Measurements from ENCODE around the gene PATJ.

Gene PATJ

GRCh38 chr1:62046927-62047326, 304.6 kb downstream of the PATJ start:
- Histone ChIP-seq H3K27me3 (ENCODE audit: control insufficient read depth, insufficient read depth, low read length) (no peaks in the 10 kb centered on the region), H3K36me3 (ENCODE audit: control insufficient read depth, insufficient read depth, low read length) (no peaks in the 10 kb centered on the region), H3K4me3 (ENCODE audit: low read depth, low read length) (no peak overlapping the region), H3K4me1 (ENCODE audit: control insufficient read depth, insufficient read depth, low read length) (no peaks in the 10 kb centered on the region), H3K9ac (ENCODE audit: low read depth, low read length) (no peak overlapping the region), H3K9me3 (ENCODE audit: control insufficient read depth, insufficient read depth, low read length) (no peaks in the 10 kb centered on the region)

DNA sequence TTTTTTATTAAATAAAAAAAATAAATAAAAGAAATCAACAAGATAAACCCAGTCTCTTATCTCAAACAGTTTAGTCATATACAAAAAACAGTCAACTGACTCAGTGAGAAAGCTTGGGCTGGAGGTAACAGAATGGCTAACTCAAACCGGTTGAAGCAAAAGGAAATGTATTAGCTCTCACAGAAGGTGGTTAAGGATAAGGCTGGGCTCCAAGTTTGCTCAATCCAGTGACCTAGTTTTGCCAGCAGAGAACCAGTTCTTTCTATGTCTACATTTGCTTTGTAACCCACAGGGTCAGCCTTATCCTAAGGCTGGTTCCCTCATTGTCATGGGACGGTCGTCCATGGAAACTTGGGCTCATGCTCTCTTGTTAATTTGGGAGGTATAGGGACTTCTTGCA, 307.9 kb downstream of the PATJ start:
- H3K9ac ChIP-seq (ENCODE audit: low read depth, low read length), result no peak overlapping the region
- H3K4me3 ChIP-seq (ENCODE audit: low read depth, low read length), result no peak overlapping the region
- H3K9me3 ChIP-seq (ENCODE audit: control insufficient read depth, insufficient read depth, low read length), result no peaks in the 10 kb centered on the region
- no peaks in the 10 kb centered on the region for H3K4me1 ChIP-seq (ENCODE audit: control insufficient read depth, insufficient read depth, low read length)
- H3K36me3 ChIP-seq (ENCODE audit: control insufficient read depth, insufficient read depth, low read length), result no peaks in the 10 kb centered on the region
- no peaks in the 10 kb centered on the region for H3K27me3 ChIP-seq (ENCODE audit: control insufficient read depth, insufficient read depth, low read length)

DNA sequence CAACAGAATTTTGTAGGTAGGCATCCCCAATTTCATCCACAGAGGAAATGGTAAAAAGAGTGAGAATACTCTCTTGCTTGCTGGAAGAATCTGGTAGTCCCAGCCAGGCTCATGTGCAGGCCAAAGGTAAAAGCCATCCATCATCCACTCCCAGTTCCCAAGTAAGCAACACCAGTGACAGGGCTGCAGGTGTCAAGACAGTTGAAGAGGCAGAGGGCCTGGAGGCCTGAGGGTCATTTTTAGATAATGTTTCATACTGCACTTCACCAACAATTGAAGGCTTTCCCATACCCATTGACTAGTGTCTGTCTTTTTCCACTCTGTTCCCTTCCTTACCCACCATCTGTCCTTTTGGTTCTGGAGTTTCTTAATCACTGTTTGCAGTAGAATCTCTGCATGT, 310.7 kb downstream of the PATJ start:
- Histone ChIP-seq H3K4me3 (ENCODE audit: low read depth, low read length) (no peak overlapping the region), H3K9ac (ENCODE audit: low read depth, low read length) (no peak overlapping the region), H3K36me3 (ENCODE audit: control insufficient read depth, insufficient read depth, low read length) (no peaks in the 10 kb centered on the region), H3K4me1 (ENCODE audit: control insufficient read depth, insufficient read depth, low read length) (peaks cover 3% of the 10 kb centered on the region), H3K27me3 (ENCODE audit: control insufficient read depth, insufficient read depth, low read length) (no peaks in the 10 kb centered on the region), H3K9me3 (ENCODE audit: control insufficient read depth, insufficient read depth, low read length) (no peaks in the 10 kb centered on the region)

- no peaks in the 10 kb centered on the region for H3K9me3 ChIP-seq (ENCODE audit: control insufficient read depth, insufficient read depth, low read length)
- H3K9ac ChIP-seq (ENCODE audit: low read depth, low read length), result no peak overlapping the region
- H3K4me1 ChIP-seq (ENCODE audit: control insufficient read depth, insufficient read depth, low read length), result peaks cover 11% of the 10 kb centered on the region
- H3K36me3 ChIP-seq (ENCODE audit: control insufficient read depth, insufficient read depth, low read length), result no peaks in the 10 kb centered on the region
- H3K4me3 ChIP-seq (ENCODE audit: low read depth, low read length), result no peak overlapping the region
- no peaks in the 10 kb centered on the region for H3K27me3 ChIP-seq (ENCODE audit: control insufficient read depth, insufficient read depth, low read length)
These were observed 311.9 kb downstream of the PATJ start for GRCh38 chr1:62054188-62054587.

GRCh38 chr1:62057230-62057629, 314.9 kb downstream of the PATJ start:
- no peaks in the 10 kb centered on the region for H3K9me3 ChIP-seq (ENCODE audit: control insufficient read depth, insufficient read depth, low read length)
- peaks cover 11% of the 10 kb centered on the region for H3K4me1 ChIP-seq (ENCODE audit: control insufficient read depth, insufficient read depth, low read length)
- H3K36me3 ChIP-seq (ENCODE audit: control insufficient read depth, insufficient read depth, low read length), result no peaks in the 10 kb centered on the region
- H3K27me3 ChIP-seq (ENCODE audit: control insufficient read depth, insufficient read depth, low read length), result peaks cover 3% of the 10 kb centered on the region
- no peak overlapping the region for H3K4me3 ChIP-seq (ENCODE audit: low read depth, low read length)
- H3K9ac ChIP-seq (ENCODE audit: low read depth, low read length), result no peak overlapping the region

DNA sequence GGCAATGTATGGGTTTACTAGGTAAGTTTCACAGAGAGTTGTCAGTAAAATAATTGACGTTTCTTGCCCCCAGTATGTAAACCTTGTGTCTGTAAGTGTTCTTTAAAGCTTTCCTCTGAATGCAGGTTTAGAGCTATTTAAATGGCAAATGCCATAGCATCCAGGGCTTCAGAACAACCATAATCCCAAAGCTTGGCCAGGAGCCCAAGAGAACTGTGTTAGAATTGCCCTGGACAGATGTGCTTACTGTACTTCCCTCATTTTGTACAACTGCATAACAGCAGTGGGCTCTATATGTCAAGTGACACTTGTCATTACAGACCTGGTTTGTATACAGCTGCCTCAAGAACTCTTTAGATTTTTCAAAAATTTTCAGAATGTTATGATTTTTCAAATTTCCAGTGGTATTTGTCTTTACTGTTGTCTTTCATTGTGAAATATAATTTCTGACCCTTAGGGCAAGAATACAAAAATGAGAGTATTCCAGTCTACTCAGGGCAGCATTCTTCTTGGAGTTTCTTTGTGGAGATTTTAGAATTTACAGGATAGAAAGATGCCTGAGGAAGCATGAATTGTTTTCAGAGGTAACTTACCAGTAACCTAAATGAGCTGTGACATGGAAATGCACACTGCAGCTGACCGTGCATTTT, 315.5 kb downstream of the PATJ start:
- no peaks in the 10 kb centered on the region for H3K9me3 ChIP-seq (ENCODE audit: control insufficient read depth, insufficient read depth, low read length)
- H3K9ac ChIP-seq (ENCODE audit: low read depth, low read length), result no peak overlapping the region
- H3K4me3 ChIP-seq (ENCODE audit: low read depth, low read length), result no peak overlapping the region

GRCh38 chr1:62058956-62059355, 316.7 kb downstream of the PATJ start:
- Histone ChIP-seq H3K36me3 (ENCODE audit: control insufficient read depth, insufficient read depth, low read length) (no peaks in the 10 kb centered on the region), H3K9ac (ENCODE audit: low read depth, low read length) (no peak overlapping the region), H3K4me1 (ENCODE audit: control insufficient read depth, insufficient read depth, low read length) (peaks cover 11% of the 10 kb centered on the region), H3K27me3 (ENCODE audit: control insufficient read depth, insufficient read depth, low read length) (peaks cover 3% of the 10 kb centered on the region), H3K4me3 (ENCODE audit: low read depth, low read length) (no peak overlapping the region), H3K9me3 (ENCODE audit: control insufficient read depth, insufficient read depth, low read length) (no peaks in the 10 kb centered on the region)

More for the DNA sequence above, 315.5 kb downstream of the PATJ start:
- no peaks in the 10 kb centered on the region for H3K36me3 ChIP-seq (ENCODE audit: control insufficient read depth, insufficient read depth, low read length)
- peaks cover 3% of the 10 kb centered on the region for H3K27me3 ChIP-seq (ENCODE audit: control insufficient read depth, insufficient read depth, low read length)
- peaks cover 11% of the 10 kb centered on the region for H3K4me1 ChIP-seq (ENCODE audit: control insufficient read depth, insufficient read depth, low read length)

GRCh38 chr1:62062087-62062486, 319.8 kb downstream of the PATJ start:
- peaks cover 6% of the 10 kb centered on the region for H3K9me3 ChIP-seq (ENCODE audit: control insufficient read depth, insufficient read depth, low read length)
- no peaks in the 10 kb centered on the region for H3K36me3 ChIP-seq (ENCODE audit: control insufficient read depth, insufficient read depth, low read length)
- H3K4me3 ChIP-seq (ENCODE audit: low read depth, low read length), result no peak overlapping the region
- no peak overlapping the region for H3K9ac ChIP-seq (ENCODE audit: low read depth, low read length)
- H3K27me3 ChIP-seq (ENCODE audit: control insufficient read depth, insufficient read depth, low read length), result peaks cover 3% of the 10 kb centered on the region
- H3K4me1 ChIP-seq (ENCODE audit: control insufficient read depth, insufficient read depth, low read length), result peaks cover 14% of the 10 kb centered on the region

DNA sequence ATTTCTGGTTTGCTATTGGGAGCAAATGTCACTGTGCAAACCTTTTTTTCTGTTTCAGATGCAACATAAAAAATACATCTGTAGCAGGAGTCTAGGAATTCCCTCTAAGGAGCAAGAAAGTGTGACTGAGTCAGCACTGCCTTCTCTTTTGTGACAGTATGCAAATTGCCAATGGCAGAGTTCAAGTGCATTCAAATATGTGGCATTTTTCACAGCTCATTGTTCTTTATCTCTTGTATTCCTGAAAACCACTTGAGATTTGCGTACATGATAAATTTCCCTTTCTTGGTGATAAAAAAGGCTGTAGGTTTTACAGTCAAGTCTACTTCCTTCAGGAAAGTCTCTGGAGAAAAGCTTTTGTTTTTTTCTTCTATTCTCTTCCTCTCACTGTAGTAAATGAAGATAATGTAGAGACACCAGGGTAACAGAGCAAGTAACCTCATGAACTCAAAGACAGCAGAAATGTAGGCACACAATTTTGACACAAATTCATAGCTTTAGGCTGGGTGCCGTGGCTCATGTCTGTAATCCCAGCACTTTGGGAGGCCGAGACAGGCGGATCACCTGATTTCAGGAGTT, 322.6 kb downstream of the PATJ start:
- no peaks in the 10 kb centered on the region for H3K36me3 ChIP-seq (ENCODE audit: control insufficient read depth, insufficient read depth, low read length)
- peaks cover 6% of the 10 kb centered on the region for H3K9me3 ChIP-seq (ENCODE audit: control insufficient read depth, insufficient read depth, low read length)
- peaks cover under 1% of the 10 kb centered on the region for H3K27me3 ChIP-seq (ENCODE audit: control insufficient read depth, insufficient read depth, low read length)
- H3K4me1 ChIP-seq (ENCODE audit: control insufficient read depth, insufficient read depth, low read length), result peaks cover 3% of the 10 kb centered on the region
- H3K9ac ChIP-seq (ENCODE audit: low read depth, low read length), result no peak overlapping the region
- H3K4me3 ChIP-seq (ENCODE audit: low read depth, low read length), result no peak overlapping the region

DNA sequence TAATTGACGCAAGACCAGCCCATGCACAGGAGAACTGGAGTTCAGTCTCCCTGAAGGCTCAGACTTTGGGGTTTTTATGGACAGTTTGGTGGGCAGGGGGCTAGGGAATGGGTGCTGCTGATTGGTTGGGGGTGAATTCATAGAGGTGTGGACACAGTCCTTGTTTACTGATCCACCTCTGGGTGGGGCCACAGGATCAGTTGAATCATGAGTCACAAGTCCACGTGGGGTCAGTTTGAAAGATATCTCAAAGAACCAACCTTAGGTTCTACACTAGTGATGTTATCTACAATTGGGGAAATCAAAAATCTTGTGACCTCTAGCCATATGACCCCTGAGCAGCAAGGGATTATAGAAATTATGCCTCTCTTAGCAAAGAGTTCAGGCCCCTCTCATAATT, 324.4 kb downstream of the PATJ start:
- Histone ChIP-seq H3K27me3 (ENCODE audit: control insufficient read depth, insufficient read depth, low read length) (no peaks in the 10 kb centered on the region), H3K9ac (ENCODE audit: low read depth, low read length) (no peak overlapping the region), H3K36me3 (ENCODE audit: control insufficient read depth, insufficient read depth, low read length) (no peaks in the 10 kb centered on the region), H3K9me3 (ENCODE audit: control insufficient read depth, insufficient read depth, low read length) (peaks cover 6% of the 10 kb centered on the region), H3K4me1 (ENCODE audit: control insufficient read depth, insufficient read depth, low read length) (peaks cover 3% of the 10 kb centered on the region), H3K4me3 (ENCODE audit: low read depth, low read length) (no peak overlapping the region)

DNA sequence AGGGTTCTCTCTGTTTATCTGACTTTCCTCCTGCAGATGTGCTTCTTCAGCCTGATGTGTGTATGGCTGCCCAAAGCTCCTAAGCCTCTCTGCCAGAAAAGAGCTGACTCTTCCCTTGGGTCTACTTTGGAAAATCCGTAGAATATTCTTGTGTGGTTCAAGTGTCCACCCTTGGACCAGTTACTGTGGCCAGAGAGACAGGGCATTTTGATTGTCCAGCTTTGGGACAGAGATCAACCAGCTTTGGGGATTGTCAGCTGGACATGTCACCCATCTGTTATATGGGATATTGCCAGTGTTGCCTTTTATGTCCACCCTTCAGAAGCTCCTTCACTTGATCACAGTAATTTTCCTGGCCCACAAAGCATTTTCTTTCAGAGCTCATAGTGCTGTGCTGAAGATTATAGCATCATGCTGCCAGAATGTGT, 326.1 kb downstream of the PATJ start:
- Histone ChIP-seq H3K9ac (ENCODE audit: low read depth, low read length) (no peak overlapping the region), H3K4me3 (ENCODE audit: low read depth, low read length) (no peak overlapping the region), H3K9me3 (ENCODE audit: control insufficient read depth, insufficient read depth, low read length) (peaks cover 6% of the 10 kb centered on the region), H3K27me3 (ENCODE audit: control insufficient read depth, insufficient read depth, low read length) (no peaks in the 10 kb centered on the region), H3K4me1 (ENCODE audit: control insufficient read depth, insufficient read depth, low read length) (peaks cover 3% of the 10 kb centered on the region), H3K36me3 (ENCODE audit: control insufficient read depth, insufficient read depth, low read length) (no peaks in the 10 kb centered on the region)

DNA sequence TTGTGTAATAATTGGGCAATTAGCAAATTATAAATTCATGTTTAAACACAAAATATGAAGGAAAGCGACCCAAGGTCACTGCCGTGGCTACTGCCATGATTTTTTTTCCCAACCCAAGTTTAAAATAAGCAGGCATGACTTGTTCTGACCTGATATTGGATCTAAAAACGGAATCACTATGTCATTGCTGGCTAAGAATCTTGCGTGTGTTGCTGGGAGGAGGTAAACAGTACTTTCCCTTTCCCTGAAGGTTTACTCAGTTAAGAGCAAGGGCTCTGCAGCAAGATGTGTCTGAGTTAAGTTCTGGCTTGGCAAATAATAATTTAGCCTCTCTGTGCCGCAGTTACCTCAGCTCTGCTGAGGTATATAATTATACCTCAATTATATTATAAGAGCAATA, 326.7 kb downstream of the PATJ start:
- Histone ChIP-seq H3K36me3 (ENCODE audit: control insufficient read depth, insufficient read depth, low read length) (no peaks in the 10 kb centered on the region), H3K9ac (ENCODE audit: low read depth, low read length) (no peak overlapping the region), H3K9me3 (ENCODE audit: control insufficient read depth, insufficient read depth, low read length) (peaks cover 6% of the 10 kb centered on the region), H3K27me3 (ENCODE audit: control insufficient read depth, insufficient read depth, low read length) (no peaks in the 10 kb centered on the region), H3K4me3 (ENCODE audit: low read depth, low read length) (no peak overlapping the region), H3K4me1 (ENCODE audit: control insufficient read depth, insufficient read depth, low read length) (peaks cover 3% of the 10 kb centered on the region)
